Right lung (tissue), 10 donors: ENCODE data around the gene SLC22A6. TPM values are rescaled to one million over a fixed set of nuclear protein-coding genes. Genes with fewer than 3 reads are reported as not detected.
A peak's percentile ranks its signal among the peaks of the same experiment; 100 is the strongest.

Experiments
- DNase-seq, 2 donors: peaks; one replicate each; pipeline ENCODE4 v3.0.0-alpha.2; 2013
- long read RNA-seq, 8 donors: transcript quantifications; one replicate each; lab custom pipeline, GENCODE V29; 2026
- polyA plus RNA-seq, 5 donors: library from polyadenylated mRNA; unstranded; fragments of 120-200 nt; gene quantifications; one replicate each; pipeline versions ENCODE4 v1.2.1 to v1.2.3, GENCODE V29; 2013; ENCODE audit warnings: inconsistent platforms in 1 of 5, low replicate concordance in 1 of 5; ENCODE audit not compliant: insufficient read length in 5 of 5, insufficient read depth in 1 of 5

The SLC22A6 gene, protein sequence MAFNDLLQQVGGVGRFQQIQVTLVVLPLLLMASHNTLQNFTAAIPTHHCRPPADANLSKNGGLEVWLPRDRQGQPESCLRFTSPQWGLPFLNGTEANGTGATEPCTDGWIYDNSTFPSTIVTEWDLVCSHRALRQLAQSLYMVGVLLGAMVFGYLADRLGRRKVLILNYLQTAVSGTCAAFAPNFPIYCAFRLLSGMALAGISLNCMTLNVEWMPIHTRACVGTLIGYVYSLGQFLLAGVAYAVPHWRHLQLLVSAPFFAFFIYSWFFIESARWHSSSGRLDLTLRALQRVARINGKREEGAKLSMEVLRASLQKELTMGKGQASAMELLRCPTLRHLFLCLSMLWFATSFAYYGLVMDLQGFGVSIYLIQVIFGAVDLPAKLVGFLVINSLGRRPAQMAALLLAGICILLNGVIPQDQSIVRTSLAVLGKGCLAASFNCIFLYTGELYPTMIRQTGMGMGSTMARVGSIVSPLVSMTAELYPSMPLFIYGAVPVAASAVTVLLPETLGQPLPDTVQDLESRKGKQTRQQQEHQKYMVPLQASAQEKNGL
- under 1 TPM in 1 of 5 donors, not detected in 4; 0.09 TPM for polyA plus RNA-seq
- long read RNA-seq, donor 1, result 0 reads
- long read RNA-seq, donor 2, result 0 reads
- long read RNA-seq, donor 3, result 0 reads
- long read RNA-seq, donor 4, result 0 reads
- long read RNA-seq, donor 5, result 0 reads
- long read RNA-seq, donor 6, result 0 reads
- long read RNA-seq, donor 7, result 0 reads
- long read RNA-seq, donor 8, result 0 reads

DNA sequence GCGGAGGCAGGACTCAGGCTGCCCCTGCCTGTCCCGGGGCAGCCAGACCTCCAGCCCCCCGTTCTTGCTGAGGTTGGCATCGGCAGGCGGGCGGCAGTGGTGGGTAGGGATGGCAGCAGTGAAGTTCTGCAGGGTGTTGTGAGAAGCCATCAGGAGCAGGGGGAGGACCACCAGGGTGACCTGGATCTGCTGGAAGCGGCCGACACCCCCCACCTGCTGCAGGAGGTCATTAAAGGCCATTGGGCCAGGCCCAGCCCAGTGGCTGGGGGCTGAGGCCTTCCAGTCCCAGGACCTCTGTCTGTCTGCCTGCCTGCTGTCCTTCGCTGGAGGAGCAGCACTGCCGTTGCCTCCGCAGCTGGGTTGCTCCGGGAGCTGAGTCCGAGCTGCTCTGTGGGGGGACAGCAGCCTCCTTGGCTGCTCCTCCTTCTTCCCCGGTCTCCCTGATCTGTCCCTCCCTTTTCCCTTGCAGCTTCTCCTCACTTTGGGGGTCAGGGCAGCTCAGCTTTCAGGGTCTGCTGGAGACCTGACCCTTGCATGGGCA lies at the start of gene SLC22A6:
Gene SLC22A6 (minus strand): TSS at position 517 of the 541 bp plus-strand sequence. CDS start 277 bp downstream, at position 240.
- no peak for DNase-seq

DNA sequence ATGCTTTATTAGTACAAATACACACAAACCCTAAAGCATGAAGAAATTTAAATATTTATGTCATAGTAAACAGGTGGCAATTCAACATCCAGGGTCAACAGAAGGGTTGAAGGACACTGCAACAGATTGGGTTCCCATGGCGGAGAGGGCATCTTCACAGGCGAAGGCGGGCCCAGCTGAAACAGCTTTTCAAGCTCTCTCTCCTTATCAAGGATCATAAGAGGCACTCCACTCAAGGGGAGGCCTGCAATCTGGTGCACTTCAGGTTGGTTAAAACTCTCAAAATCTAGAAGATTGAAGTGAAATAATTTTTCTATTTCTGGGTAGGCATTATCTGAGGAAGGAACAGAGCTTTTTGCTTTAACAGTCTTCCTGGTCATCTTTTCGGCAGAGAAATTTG lies 47.7 kb upstream of the SLC22A6 start:
- DNase-seq, result no peak

DNA sequence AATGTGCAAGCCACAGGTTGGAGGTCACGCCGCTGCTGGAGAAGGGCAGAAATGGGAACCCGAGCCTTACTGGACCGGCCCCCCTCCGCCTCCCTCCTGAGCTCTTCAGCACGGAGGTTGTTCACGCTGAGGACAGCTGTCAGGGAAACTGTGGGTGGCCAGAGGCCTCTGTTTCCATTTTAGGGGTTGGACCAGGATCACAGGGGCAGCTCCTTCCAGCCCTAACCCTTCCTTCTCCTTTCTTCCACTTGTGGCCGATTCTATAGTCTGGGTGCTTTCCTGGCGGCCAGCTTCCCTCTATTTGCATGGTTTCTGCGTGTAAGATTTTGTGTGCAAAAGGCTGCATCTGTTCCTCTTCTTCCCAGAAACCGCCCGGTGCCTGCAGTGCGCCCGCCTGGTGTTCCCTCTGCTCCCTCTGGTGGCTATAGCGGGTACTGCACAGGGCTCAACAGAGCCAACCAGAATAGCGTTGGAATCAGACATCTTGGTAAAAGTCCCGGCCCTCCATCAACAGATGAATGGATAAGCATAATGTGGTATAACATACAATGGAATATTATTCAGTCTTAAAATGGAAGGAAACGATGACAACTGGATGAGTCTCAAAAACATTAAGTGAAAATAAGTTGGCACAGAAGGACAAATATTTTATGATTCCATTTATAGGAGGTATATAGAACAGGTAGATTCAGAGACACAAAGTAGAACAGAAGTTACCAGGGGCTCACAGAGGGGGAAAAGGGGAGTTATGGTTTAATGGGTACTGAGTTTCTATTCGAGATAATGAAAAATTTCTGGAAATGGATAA lies 39.3 kb upstream of the SLC22A6 start:
- DNase-seq, result peak; percentile 60 to 79

DNA sequence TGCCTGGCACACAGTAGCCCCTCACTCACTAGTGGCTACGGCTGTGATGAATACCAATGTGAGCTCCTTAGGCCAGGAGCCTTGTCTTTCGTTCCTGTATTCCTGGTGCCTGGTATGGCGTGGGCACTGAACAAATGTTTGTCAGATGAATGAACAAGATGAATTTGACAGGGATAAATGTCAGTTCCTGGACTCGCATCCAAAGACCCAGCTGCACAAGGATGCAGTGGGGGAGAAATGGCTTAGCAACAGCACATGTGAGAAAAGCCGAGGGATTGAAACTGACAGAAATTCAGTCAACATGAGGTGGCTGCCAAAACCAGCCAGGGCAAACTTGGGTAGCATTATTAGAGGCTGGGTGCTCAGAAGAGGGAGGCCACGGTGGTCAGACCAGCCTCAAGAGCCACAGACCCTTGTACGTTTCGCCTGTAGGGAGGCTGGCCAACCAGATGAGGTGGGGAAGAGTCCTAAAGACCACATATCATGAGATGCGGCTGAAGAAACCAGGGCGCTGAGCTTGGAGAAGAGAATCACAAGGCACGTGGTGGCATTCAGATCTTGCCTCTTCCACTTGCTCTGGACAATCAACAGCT lies 38.6 kb upstream of the SLC22A6 start:
- no peak for DNase-seq

DNA sequence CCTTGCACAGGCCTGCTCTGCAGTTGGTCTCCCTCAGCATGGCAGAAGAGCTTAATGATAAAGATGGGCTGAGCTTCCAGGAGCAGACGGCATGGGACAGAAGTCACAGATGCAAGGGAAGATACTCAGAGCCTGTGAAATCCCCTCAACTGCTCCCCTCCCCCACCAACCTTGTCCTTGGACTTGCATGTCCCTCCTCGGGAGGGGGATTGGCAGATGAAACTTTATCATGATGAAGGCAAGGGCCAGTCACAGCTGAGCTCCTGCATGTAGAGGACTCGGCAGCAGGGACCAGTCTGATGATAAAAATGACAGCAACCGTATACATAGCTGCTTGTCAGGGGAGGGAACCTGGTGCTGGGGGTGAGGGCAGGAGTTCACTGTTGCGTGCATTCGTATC lies 37.7 kb upstream of the SLC22A6 start:
- no peak for DNase-seq

DNA sequence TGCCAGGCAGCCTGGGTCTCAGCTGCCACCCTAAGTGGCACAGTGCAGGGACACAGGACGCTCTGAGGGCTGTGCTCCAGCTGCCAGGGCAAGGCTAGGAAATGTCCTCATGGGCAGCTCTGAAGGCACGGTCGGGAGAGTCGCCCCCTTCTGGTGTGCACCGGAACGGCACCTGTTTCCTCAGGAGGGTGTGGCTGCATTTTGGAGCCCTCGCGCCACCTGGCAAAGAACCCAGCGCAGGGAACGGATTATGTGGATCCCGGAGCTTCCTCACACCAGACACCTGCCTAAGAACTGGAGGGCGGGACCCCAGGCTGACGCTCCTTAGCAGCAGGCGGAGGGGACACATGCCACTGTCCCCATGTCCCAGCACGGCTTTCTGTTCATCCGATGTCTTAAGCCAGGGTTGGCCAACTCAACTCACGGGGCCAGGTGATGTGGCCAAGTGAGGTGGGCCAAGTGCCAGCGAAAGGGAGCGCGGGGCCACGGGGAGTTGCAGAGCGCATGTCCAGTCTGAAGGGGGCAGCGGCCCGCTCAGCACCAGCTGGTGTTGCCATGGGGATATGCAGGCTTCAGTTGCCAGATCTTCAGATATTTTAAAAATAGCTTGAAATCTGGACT lies 36.0 kb upstream of the SLC22A6 start:
- no peak for DNase-seq

DNA sequence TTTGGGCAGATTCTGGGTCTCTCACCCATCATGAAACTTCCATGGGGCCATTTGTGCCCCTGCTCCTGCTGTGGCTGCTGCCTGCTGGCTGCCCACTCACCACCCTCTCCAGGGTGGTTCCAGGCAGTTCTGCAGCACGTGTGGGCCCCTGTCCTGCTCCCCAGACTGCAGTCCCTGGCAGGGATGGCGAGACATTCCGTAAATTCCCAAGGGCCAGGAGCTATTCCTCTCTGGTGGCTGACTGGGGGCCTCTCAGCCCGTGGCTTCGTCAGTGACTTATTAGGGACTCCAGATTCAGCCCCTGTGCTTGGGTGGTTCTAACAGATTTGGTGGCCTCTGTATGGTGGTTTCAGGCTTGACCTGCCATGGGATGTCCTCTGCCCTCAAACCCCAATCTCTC lies 34.7 kb upstream of the SLC22A6 start:
- DNase-seq, result no peak

DNA sequence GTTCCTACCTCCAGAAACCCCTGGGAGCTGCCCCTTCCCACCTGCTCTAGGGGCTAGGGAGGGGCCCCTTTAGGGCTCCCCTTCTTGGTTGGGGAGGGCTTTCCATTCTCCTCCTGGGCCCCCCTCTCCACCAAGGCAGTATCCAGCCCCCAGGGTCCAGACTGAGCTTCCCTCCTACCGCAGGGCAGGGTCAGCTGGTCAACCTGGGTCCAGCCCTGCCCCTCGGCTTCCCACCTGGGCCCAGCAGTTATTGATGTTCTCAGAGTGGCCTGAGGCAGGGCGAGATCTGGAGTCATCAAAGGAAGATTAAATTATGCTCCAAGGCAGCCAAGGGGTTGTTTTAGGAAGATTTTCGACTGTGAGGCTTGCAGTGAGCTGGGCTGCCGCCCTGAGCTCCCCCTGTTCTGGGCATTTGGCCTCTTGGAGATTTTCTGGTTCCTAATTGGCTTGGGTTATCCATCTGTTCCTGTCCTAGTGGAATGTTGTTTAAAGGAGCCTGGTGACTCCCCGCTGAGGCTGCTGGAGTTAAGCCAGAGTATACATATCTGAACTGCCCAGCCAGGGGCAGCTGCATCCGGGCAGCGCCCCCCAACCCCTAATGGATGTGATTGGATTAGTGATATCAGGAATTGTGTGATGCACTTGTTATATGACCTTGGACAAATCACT lies 32.7 kb upstream of the SLC22A6 start:
- no peak for DNase-seq

DNA sequence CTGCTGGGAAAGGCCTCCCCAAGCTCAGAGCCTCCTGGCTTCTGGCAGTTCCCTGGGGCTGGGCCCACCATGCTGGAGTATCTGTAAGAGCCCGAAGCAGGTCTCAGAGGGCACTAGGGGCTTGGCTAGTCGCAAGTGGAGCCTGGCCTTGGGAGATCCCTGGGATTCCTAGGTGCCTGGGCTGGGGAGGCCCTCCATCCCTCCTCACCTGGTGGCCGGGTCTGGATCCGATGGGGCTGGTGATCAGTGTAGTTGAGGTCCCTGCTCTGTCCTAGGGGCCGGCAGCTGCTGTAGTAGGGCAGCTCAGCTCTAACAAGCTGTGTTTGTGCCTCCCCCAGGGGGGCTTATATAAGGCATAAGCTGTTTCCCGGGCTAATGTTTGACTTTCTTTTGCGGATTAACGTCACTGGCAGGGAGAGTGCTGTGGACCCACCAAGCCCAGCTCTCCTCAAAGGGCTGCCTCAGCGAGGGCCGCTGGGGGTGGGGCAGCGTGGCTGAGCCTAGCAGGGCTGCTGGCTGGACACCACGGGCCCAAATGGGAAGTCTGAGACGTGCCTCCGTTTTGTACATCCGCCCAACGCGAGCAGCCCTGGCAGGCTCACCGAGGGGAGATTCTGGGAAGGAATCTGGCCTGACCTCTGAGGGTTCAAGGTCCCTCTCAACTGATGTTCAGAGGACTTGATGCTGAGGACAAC lies 30.9 kb upstream of the SLC22A6 start, which contains the start of gene SLC22A8:
Gene SLC22A8 (minus strand): TSS at position 321 of the 695 bp plus-strand sequence. CDS start 883 bp downstream, outside the sequence.
- DNase-seq, result no peak

DNA sequence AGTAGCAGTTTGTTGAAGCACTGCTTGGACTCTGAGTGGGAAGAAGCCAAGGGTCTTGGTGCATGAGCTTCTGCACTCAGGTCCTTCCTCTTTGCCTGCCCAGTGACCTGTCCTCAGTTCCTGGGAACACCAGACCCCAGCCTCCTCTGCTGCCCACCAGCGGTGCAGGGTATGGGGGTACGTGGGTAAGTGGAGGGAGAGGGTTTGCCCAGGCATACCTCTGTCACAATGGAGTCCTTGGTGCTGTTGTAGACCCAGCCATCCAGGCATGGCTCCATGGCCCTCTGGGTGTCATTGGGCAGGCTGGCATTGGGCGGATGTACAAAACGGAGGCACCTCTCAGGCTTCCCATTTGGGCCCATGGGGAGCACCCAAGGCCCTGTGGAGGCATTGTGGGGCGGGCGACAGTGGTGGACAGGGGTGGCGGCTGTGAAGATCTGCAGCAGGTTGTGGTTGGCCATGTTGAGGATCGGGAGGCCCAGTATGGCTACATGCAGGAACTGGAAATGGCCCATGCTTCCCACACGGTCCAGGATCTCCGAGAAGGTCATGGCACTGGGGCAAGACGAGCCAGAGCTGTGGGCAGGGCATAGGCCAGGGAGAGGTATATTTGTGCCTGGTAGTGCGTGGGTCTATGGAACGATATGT lies 29.8 kb upstream of the SLC22A6 start:
- DNase-seq, result no peak

DNA sequence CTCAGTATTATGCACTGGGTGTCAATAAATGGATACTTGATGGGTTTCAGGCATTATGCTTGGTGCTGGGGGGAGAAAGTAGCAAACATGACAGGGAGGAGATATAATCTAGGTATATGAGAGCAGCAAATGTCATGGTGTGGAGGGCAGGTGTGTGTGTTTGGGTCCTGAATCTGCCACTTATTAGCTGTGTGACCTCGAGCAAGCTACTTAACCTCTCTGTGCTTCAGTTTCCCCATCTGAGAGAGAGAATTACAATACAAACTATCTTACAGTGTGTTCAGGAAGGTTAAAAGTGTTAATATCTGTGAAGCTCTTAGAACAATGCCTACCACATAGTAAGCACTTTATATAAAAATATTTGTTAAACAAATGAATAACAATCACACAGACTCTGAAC lies 28.1 kb upstream of the SLC22A6 start:
- DNase-seq, result no peak

DNA sequence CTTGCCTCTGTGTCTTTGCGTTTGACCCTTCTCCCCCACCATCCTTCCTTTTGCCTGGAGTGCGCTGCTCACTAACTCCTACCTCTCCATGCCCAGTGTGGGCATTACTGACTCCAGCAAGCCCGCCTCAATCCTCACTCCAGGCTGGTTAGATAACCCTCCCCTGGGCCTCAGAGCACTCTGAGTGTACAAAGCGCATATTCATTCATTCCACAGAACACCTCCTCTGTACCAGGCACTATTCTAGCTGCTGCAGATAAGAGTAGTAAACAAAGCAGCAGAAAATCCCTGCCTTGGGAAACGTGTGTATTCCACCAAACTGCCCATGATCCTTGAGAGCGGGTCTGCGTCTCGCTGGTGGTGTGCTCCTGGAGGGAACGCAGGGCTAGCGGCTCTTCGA lies 27.7 kb upstream of the SLC22A6 start:
- DNase-seq, result no peak

DNA sequence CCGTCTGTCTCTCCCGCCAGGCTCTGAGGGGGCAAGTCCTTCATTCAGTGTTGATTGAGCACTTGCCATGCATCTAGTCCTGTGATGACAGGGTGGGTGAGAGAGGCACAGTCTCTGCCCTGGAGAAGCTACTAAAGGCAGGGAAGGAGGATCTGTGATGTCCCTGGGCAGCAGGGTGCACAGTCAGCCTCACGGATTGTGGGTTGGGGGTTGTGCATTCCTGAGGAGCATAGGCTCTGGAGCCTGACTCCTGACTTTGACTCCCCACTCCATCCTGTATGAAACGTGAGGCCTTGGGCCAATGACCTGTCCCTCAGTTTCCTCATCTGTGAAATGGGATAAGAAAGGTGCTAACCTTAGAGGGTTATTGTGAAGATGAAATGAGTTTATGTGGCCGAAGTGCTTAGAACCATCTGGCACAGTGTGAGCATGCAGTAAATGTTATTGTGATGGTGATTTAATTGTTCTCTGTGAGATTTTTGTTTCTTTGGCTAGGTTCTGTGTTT lies 26.2 kb upstream of the SLC22A6 start:
- DNase-seq, result no peak

DNA sequence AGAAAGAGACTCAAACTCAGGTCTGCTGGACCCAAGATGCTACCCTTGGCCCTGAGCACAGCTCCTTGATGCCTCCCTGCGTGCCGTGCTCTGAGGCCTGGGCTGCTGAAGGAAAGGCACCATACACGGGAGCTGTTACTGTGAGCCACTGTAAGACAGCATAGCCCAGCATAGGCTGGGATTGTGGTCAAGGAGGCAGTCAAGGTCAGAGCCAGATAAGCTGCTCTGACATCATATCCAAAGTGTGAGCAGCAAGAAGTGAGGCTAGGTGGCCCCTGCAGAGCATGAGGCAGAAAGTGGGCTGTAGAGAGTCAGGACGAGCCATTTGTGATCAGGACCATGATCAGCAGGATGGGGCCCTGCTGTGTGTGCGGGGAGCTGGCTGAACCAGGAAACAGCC lies 23.2 kb upstream of the SLC22A6 start:
- no peak for DNase-seq

DNA sequence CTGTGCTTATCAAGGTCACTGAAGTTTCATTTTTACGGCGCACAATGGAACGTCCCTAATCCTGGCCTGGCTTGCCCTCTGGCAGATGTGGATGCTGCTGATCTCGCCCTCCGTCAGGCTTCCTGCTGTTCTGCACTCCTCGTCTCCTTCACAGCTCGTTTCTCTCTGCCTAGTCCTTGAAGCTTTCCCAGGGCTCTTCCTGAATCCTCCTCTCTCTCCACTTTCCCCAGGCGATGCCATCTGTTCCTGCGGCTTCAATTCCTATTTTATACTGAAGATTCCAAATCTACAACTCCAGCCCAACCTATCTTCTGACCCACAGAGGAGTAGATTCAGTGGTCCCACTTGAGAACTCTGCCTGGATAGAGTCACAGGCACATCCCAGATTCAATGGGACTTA lies 16.7 kb upstream of the SLC22A6 start:
- DNase-seq, result no peak

DNA sequence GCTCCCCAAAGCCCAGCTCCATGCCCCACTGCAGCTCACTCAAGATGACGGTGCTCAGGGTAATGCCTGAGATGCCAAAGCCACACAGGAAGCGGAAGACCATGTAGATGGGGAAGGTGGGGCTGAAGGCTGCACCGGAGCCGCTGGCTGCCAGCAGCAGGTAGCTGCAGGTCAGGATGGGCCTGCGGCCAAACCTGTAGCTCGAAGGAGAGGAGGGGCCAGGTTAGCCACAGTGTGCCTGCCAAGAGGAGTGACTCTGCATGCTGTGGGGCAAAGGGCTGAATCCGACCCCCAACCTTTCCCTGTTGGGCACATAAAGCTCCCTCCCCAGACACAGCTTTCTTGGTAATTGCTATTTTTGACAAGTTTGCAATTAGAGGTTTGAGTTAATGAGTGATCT lies 14.9 kb upstream of the SLC22A6 start:
- no peak for DNase-seq

DNA sequence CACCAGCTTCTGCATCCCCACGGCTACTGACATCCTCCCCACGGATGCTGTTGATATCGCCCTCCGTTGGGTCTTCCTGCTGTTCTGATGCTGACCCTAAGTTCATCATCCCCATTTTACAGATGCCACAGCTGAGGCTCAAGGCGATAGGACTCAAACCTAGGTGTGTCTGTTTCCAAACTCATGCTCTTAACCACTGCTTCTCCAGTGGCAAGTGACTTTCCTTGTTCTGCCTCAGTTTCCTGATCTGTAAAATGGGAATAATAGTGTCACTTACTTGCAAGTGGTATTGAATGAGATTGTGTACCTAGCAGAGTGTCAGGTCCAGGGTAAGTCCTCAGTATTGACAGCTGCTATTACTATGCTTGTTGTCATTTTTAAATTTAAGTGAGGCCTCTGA lies 14.4 kb upstream of the SLC22A6 start:
- no peak for DNase-seq

DNA sequence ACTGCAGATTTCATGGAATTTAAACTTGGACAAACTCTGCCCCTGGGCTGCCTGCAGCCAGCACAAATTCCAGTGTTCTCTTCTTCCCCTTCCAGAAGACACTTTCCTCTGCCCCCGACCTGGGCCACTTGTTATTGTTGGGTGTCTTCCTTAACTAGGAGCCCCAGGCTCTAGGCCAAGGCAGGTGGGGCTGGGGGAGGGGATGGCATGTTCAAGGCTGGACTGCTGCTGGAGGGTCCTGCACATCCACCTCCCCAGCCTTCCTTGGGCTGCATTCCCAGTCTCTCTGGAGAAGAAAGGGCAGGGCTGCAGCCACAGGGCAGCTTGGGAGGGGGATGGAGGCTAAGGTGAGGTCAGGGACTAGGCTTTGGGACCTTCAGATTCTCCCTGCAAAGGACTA lies 11.5 kb upstream of the SLC22A6 start:
- DNase-seq, result no peak

DNA sequence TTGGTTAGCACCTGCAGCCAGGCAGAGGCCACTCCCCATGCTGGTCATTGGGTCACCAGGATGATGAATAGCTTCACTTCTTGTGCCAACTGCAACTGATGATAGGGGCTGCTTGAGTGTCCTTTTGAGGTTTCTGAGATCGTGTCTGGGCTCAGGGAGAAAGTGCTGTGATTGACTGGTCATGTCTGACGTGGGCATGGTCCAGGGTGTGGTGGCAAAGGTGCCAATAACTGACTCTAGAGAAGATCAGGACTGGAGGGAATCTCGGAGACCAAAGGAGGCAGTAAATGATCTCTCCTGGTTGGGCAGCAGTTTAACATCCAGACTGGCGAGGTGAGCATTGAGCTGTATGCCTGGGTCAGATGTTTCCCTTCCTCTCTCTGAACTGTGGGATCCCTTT lies 10.0 kb upstream of the SLC22A6 start:
- DNase-seq, result no peak
